Mucosa of rectum (tissue), 2 donors: Measurements from ENCODE around the gene SERTAD3.

Experiments used
- H3K27ac ChIP-seq, 2 donors: one replicate each; pipeline ENCODE4 v1.7.0; 2013; ENCODE audit warnings: inconsistent platforms in 2 of 2, low read depth in 2 of 2, low read length in 2 of 2
- H3K27me3 ChIP-seq, 2 donors: one replicate each; pipeline ENCODE4 v1.7.0; 2013; ENCODE audit warnings: low read length in 2 of 2; ENCODE audit not compliant: control insufficient read depth in 2 of 2, insufficient read depth in 2 of 2
- H3K36me3 ChIP-seq, 2 donors: one replicate each; pipeline ENCODE4 v1.7.0; 2013; ENCODE audit warnings: low read length in 2 of 2; ENCODE audit not compliant: control insufficient read depth in 2 of 2, insufficient read depth in 2 of 2
- H3K4me1 ChIP-seq, 2 donors: one replicate each; pipeline ENCODE4 v1.7.0; 2013; ENCODE audit warnings: low read length in 2 of 2, mild to moderate bottlenecking in 1 of 2; ENCODE audit not compliant: control insufficient read depth in 2 of 2, insufficient read depth in 2 of 2
- H3K4me3 ChIP-seq, 2 donors: one replicate each; pipeline ENCODE4 v1.7.0; 2013; ENCODE audit warnings: low read length in 2 of 2
- H3K9ac ChIP-seq, 2 donors: one replicate each; pipeline ENCODE4 v1.7.0; 2013; ENCODE audit warnings: low read length in 2 of 2, low read depth in 1 of 2, mild to moderate bottlenecking in 1 of 2
- H3K9me3 ChIP-seq, 2 donors: one replicate each; pipeline ENCODE4 v1.7.0; 2013; ENCODE audit warnings: low read length in 2 of 2; ENCODE audit not compliant: control insufficient read depth in 2 of 2
- donor health status: healthy.
- donor health status: Normal muscosa, but diverticular disease.

Gene SERTAD3

GRCh38 chr19:40419780-40420179 lies 24.4 kb downstream of the SERTAD3 start:
- Histone ChIP-seq H3K27ac (no peak overlapping the region), H3K27me3 (no peaks in the 10 kb centered on the region), H3K4me1 (peaks cover 15 to 18% of the 10 kb centered on the region in 2 donors), H3K9me3 (no peaks in the 10 kb centered on the region), H3K4me3 (no peak overlapping the region), H3K36me3 (peaks cover 8 to 12% of the 10 kb centered on the region in 2 donors), H3K9ac (no peak overlapping the region)

- Histone ChIP-seq H3K4me1 (peaks cover 10 to 13% of the 10 kb centered on the region in 2 donors), H3K9ac (no peak overlapping the region), H3K27ac (no peak overlapping the region), H3K27me3 (no peaks in the 10 kb centered on the region), H3K36me3 (peaks cover 8 to 12% of the 10 kb centered on the region in 2 donors), H3K9me3 (no peaks in the 10 kb centered on the region), H3K4me3 (no peak overlapping the region)
Observed at GRCh38 chr19:40419066-40419612, 25.0 kb downstream of the SERTAD3 start.

- H3K27ac ChIP-seq, result peak overlapping the region in 1 of 2 donors; percentile 59
Observed at GRCh38 chr19:40418040-40418439, 26.1 kb downstream of the SERTAD3 start.

GRCh38 chr19:40417643-40417981 lies 26.5 kb downstream of the SERTAD3 start:
- H3K4me1 ChIP-seq, result peaks cover 8 to 12% of the 10 kb centered on the region in 2 donors
- H3K27ac ChIP-seq, result peak overlapping the region; percentile 59 to 82
- H3K36me3 ChIP-seq, result peaks cover 4 to 5% of the 10 kb centered on the region in 2 donors
- peak overlapping the region in 1 of 2 donors; percentile 35 for H3K9ac ChIP-seq
- no peaks in the 10 kb centered on the region for H3K27me3 ChIP-seq
- H3K9me3 ChIP-seq, result no peaks in the 10 kb centered on the region
- no peak overlapping the region for H3K4me3 ChIP-seq

More at GRCh38 chr19:40418040-40418439, 26.1 kb downstream of the SERTAD3 start:
- Histone ChIP-seq H3K9ac (no peak overlapping the region), H3K4me3 (no peak overlapping the region), H3K27me3 (no peaks in the 10 kb centered on the region), H3K9me3 (no peaks in the 10 kb centered on the region), H3K36me3 (peaks cover 8 to 9% of the 10 kb centered on the region in 2 donors), H3K4me1 (peaks cover 8 to 13% of the 10 kb centered on the region in 2 donors)

- Histone ChIP-seq H3K36me3 (no peaks in the 10 kb centered on the region), H3K27me3 (no peaks in the 10 kb centered on the region), H3K9ac (peak overlapping the region; percentile 26 to 35), H3K27ac (peak overlapping the region; percentile 59 to 82), H3K9me3 (no peaks in the 10 kb centered on the region), H3K4me3 (no peak overlapping the region), H3K4me1 (peaks cover 7 to 8% of the 10 kb centered on the region in 2 donors)
Observed at GRCh38 chr19:40416918-40417642, 27.1 kb downstream of the SERTAD3 start.

- no peaks in the 10 kb centered on the region for H3K9me3 ChIP-seq
- no peaks in the 10 kb centered on the region for H3K36me3 ChIP-seq
- H3K9ac ChIP-seq, result no peak overlapping the region
- H3K4me3 ChIP-seq, result no peak overlapping the region
- no peaks in the 10 kb centered on the region for H3K27me3 ChIP-seq
- H3K27ac ChIP-seq, result no peak overlapping the region
- peaks cover 0 to 6% of the 10 kb centered on the region in 2 donors for H3K4me1 ChIP-seq
Observed at GRCh38 chr19:40415768-40416167, 28.4 kb downstream of the SERTAD3 start.

- Histone ChIP-seq H3K9ac (no peak overlapping the region), H3K4me3 (no peak overlapping the region), H3K27me3 (no peaks in the 10 kb centered on the region), H3K9me3 (no peaks in the 10 kb centered on the region), H3K36me3 (no peaks in the 10 kb centered on the region), H3K4me1 (peaks cover 0 to 6% of the 10 kb centered on the region in 2 donors), H3K27ac (no peak overlapping the region)
Observed at GRCh38 chr19:40414542-40415535, 29.3 kb downstream of the SERTAD3 start.

- Histone ChIP-seq H3K27me3 (no peaks in the 10 kb centered on the region), H3K27ac (no peak within 1 kb of the TSS), H3K36me3 (no peaks in the 10 kb centered on the region), H3K9ac (no peak within 1 kb of the TSS), H3K4me1 (peaks cover 0 to 6% of the 10 kb centered on the region in 2 donors), H3K4me3 (no peak within 1 kb of the TSS), H3K9me3 (no peaks in the 10 kb centered on the region)
Observed at GRCh38 chr19:40413291-40413845, 30.8 kb downstream of the SERTAD3 start, which contains the start of gene PRX. TSS of gene PRX (minus strand) at chr19:40413378. CDS start at chr19:40407932, 5,446 bp downstream.

GRCh38 chr19:40412866-40413265 lies 31.3 kb downstream of the SERTAD3 start:
- Histone ChIP-seq H3K4me3 (no peak overlapping the region), H3K4me1 (peaks cover 0 to 6% of the 10 kb centered on the region in 2 donors), H3K27ac (no peak overlapping the region), H3K36me3 (no peaks in the 10 kb centered on the region), H3K9ac (no peak overlapping the region), H3K9me3 (no peaks in the 10 kb centered on the region), H3K27me3 (no peaks in the 10 kb centered on the region)
